ENCODE data around the gene SLC29A4. TPM values are rescaled to one million over a fixed set of nuclear protein-coding genes. Genes with fewer than 3 reads are reported as not detected.
"Not testable (repeated sequence)": the region's sequence is repeated elsewhere in the genome, so short reads cannot be mapped to it uniquely, and the experiment has no call there.

The SLC29A4 gene
- total RNA-seq, 1 experiment from 2014 or later, result 12.5 TPM

DNA sequence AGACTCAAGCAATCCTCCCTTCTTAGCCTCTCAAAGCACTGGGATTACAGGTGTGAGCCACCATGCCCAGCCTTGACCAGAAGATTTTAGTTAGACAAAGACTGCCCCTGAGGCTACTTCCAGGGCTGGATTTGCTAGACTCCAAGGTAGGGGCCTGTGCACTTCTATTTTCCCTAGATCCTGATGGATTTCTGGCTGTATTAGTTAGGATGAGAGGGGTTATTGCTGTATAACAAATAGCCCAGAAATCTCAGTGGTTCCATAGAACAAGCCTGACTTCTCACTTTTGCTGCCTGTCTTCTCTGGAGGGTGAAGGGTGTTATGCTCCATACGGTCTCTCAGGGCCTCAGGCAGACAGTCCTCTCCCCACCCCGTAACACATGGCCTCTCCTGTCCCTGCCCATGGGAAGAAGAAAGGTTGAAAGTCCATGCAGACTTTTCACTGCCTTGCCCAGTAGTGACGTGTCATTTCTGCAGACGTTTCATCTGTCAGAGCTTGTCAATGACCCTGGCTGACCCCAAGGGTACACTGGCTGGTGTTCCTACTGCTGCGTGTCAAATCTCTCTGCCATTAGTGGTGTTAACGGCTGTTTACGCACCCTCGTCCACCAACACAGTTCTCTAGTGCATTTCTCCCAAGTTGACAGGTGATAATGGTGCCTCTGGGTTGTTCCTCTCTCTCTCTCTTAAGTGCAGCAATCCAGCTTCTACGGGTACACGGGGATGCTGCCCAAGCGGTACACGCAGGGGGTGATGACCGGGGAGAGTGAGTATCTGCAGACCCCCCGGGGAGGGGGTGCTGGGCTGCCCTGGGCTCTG lies 11.6 kb downstream of the SLC29A4 start:
- in situ Hi-C loops (cut with HindIII; ENCODE audit: low sequenced_read_pairs), result no loop called here
- DNase-seq (ENCODE audit: low spot score), result no peak

- in situ Hi-C loops (cut with HindIII; ENCODE audit: low sequenced_read_pairs), result no loop called here
- DNase-seq (ENCODE audit: low spot score), result no peak
These were observed 12.6 kb downstream of the SLC29A4 start for GRCh38 chr7:5295039-5296014.

DNA sequence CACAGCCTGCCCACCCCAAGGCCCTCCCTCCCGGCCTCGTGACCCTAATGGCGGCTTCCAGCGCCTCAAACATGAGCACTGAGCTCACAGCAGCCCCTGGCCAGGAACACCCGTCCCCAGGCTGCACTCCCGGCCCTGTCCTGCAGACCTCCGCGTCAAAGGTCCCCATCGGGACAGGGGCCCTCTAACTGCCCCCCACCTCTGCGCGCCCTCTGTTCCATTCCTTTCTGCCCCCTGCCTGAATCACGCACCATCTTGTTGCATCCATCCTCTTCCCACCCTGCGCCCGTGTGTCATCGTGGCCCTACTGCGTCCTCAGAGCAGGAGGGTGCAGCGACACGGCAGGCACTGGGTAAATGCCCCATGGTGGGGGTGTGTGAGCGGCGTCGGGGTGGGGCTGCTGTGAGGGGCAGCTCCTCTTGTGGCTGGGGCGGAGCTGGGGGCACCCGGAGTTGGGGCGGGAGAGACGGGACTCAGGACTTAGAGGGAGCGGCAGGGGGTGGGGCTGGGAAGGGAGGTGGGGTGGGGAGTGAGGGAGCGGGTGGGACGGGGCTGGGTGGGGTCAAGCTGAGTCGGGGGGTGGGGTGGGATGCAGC lies 13.4 kb downstream of the SLC29A4 start:
- in situ Hi-C loops (cut with HindIII; ENCODE audit: low sequenced_read_pairs), result no loop called here
- DNase-seq (ENCODE audit: low spot score), result no peak

DNA sequence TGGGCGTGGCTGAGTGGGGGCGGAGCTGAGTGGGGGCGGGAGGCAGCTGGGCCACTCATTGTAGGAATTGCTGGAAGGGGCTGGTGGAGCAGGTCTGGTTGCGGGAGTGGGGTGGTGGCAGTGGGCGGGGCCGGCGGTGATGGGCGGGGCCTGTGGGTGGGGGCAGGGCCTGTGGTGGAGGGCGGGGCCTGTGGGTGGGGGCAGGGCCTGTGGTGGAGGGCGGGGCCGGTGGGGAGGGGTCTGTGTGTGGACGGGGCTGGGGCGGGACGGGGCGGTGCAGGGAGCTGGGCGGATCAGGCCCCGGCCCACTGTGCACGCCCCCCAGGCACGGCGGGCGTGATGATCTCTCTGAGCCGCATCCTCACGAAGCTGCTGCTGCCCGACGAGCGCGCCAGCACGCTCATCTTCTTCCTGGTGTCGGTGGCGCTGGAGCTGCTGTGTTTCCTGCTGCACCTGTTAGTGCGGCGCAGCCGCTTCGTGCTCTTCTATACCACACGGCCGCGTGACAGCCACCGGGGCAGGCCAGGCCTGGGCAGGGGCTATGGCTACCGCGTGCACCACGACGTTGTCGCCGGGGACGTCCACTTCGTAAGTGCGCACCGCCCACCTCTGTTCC lies 14.0 kb downstream of the SLC29A4 start:
- in situ Hi-C loops (cut with HindIII; ENCODE audit: low sequenced_read_pairs), result no loop called here
- no peak for DNase-seq (ENCODE audit: low spot score)

DNA sequence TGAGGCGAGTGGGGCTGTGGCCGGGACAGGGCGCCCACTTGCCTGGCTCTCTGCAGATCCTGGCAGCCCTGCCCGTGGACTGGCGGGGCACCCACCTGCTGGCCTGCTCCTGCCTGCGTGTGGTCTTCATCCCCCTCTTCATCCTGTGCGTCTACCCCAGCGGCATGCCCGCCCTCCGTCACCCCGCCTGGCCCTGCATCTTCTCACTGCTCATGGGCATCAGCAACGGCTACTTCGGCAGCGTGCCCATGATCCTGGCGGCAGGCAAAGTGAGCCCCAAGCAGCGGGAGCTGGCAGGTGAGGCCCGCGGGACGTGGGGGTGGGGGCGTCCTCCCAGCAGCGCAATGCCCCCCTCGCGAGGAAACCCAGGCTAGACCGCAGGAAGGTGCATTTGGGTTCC lies 17.6 kb downstream of the SLC29A4 start:
- in situ Hi-C loops (cut with HindIII; ENCODE audit: low sequenced_read_pairs), result no loop called here
- no peak for DNase-seq (ENCODE audit: low spot score)

DNA sequence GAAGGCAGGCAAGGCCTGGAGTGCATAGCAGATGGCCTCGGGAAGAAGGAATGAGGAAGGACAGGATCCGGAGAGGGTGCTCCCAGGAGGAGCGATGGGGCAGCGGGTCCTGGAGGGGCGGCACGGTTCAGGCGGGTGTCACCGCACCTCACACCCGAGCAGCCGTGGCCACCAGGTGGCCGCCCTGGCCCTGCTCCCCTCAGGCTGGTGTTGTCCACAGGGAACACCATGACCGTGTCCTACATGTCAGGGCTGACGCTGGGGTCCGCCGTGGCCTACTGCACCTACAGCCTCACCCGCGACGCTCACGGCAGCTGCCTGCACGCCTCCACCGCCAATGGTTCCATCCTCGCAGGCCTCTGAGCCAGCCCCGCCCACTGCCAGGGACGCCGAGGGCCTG lies 19.8 kb downstream of the SLC29A4 start:
- no peak for DNase-seq (ENCODE audit: low spot score)
- in situ Hi-C loops (cut with HindIII; ENCODE audit: low sequenced_read_pairs), result no loop called here

GRCh38 chr7:5303061-5303460 lies 20.3 kb downstream of the SLC29A4 start:
- DNase-seq (ENCODE audit: low spot score), result no peak

GRCh38 chr7:5303591-5304505 lies 21.1 kb downstream of the SLC29A4 start:
- in situ Hi-C loops (cut with HindIII; ENCODE audit: low sequenced_read_pairs), result no loop called here
- no peak for DNase-seq (ENCODE audit: low spot score)

More at GRCh38 chr7:5303061-5303460, 20.3 kb downstream of the SLC29A4 start:
- in situ Hi-C loops (cut with HindIII; ENCODE audit: low sequenced_read_pairs), result no loop called here

DNA sequence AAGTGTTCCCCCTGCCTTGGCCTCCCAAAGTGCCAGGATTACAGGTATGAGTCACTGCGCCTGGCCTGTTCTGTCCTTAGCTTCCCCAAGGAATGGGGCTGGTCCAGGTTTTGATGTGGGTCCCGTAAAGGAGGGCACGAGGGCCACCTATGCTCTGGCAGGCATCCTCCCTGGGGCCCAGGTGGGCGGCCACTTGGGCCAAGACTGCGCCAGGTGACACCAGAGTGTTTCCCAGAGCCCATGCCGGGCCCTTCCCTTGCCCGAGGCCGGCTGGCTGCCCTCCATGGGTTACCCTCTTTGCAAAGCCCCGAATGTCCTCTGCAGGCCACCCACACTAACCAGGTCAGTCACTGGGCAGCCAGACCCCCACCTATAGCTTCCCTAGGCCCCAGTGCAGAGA lies 22.3 kb downstream of the SLC29A4 start:
- DNase-seq (ENCODE audit: low spot score); in situ Hi-C loops (cut with HindIII; ENCODE audit: low sequenced_read_pairs): not testable (repeated sequence)

- DNase-seq (ENCODE audit: low spot score); in situ Hi-C loops (cut with HindIII; ENCODE audit: low sequenced_read_pairs): not testable (repeated sequence)
These were observed 24.7 kb downstream of the SLC29A4 start for GRCh38 chr7:5307221-5308142.

- in situ Hi-C loops (cut with HindIII; ENCODE audit: low sequenced_read_pairs), result no loop called here
- no peak for DNase-seq (ENCODE audit: low spot score)
These were observed 26.4 kb downstream of the SLC29A4 start for GRCh38 chr7:5309146-5309545.

GRCh38 chr7:5310822-5311405 lies 28.2 kb downstream of the SLC29A4 start:
- DNase-seq (ENCODE audit: low spot score), result no peak
- in situ Hi-C loops (cut with HindIII; ENCODE audit: low sequenced_read_pairs), result no loop called here

DNA sequence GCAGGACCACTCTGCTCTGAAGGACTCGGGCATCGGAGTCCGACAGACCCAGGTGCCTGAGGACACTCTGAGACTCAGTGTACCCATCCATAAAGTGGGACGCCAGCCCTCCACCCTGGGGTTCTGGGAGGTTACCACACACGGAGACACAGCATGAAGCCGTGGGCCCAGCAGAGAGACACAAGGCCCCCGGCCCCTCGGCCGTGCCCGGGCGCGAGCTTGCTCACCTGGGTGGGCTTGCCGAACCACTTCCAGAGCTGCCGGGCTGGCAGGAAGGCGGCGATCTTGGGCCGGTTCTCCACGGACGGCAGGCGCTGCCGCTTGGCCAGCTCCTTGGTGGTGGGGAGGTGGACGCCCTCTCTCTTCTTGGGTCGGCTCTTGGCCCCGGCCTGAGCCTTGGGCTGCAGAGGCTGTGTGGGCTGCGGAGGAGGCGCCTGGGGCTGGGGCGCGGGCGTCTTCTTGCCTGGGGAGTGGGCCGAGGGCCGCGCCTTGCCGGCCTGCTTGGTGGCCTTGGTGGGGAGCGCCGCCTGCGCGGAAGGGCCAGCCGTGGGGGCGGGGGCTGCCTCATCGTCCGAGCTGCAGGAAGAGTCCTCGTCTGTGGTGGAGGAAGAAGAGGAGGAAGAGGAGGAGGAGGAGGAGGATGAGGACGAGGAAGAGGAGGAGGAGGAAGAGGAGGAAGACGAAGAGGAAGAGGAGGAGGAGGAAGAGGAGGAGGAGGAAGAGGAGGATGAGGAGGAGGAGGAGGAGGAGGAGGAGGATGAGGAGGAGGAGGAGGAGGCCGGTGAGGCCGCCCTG lies 29.7 kb downstream of the SLC29A4 start:
- DNase-seq (ENCODE audit: low spot score); in situ Hi-C loops (cut with HindIII; ENCODE audit: low sequenced_read_pairs): not testable (repeated sequence)

GRCh38 chr7:5313076-5313885 lies 30.5 kb downstream of the SLC29A4 start:
- in situ Hi-C loops (cut with HindIII; ENCODE audit: low sequenced_read_pairs), result not testable (repeated sequence)
- peak; percentile 3 for DNase-seq (ENCODE audit: low spot score)

DNA sequence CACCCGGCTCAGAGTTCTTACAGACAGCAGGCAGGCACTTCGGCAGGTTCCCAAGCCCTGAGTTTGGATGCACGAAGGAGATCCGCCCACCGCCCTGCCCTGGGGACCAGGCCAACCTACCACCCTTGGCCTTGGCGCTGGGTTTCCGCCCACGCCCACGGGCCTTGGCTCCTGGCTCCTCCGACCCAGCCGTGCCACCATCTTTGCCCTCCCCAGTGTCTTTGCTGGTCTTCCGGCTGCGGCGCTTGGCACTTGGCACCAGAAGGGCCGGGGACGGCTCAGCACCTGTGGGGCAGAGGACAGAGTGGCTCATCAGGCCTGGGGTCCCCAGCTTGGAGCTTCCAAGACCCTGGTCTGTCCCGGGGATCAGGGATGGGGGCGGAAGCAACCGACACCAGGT lies 32.1 kb downstream of the SLC29A4 start:
- no peak for DNase-seq (ENCODE audit: low spot score)
- in situ Hi-C loops (cut with HindIII; ENCODE audit: low sequenced_read_pairs), result no loop called here
